GM23338 (cell line): ENCODE data around the gene PEX13. TPM values are rescaled to one million over a fixed set of nuclear protein-coding genes. Genes with fewer than 3 reads are reported as not detected.

Experiments used
- ATAC-seq: fragments of 200-7000 bp; cut with Tn5 transposase; 3 replicates; pipeline ENCODE4 v1.9.1; 2020
- DNase-seq: peaks from one replicate; pipeline ENCODE4 v3.0.0-alpha.2; 2015; ENCODE audit warnings: low spot score
- H2AFZ ChIP-seq: fragments of 200-600 bp; sonication (generic); 2 replicates; pipeline ENCODE4 v1.8.0; 2016; ENCODE audit warnings: antibody characterized with exemption, mild to moderate bottlenecking, moderate library complexity
- H3F3A ChIP-seq: fragments of 200-600 bp; sonication (generic); replicated peaks from 2 replicates; pipeline ENCODE4 v1.8.0; 2017; ENCODE audit warnings: antibody characterized with exemption, mixed run types, low read depth
- H3K27ac ChIP-seq: fragments of 200-600 bp; sonication (generic); 2 replicates; pipeline ENCODE4 v1.6.1; 2016; ENCODE audit warnings: low read depth
- H3K27me3 ChIP-seq: fragments of 200-600 bp; sonication (generic); 2 replicates; pipeline ENCODE4 v1.8.0; 2016; ENCODE audit warnings: mild to moderate bottlenecking, mixed run types, moderate library complexity; ENCODE audit not compliant: insufficient read depth
- H3K36me3 ChIP-seq: fragments of 200-600 bp; sonication (generic); 2 replicates; pipeline ENCODE4 v1.8.0; 2016; ENCODE audit warnings: mild to moderate bottlenecking; ENCODE audit not compliant: insufficient read depth
- H3K4me1 ChIP-seq: fragments of 200-600 bp; sonication (generic); 2 replicates; pipeline ENCODE4 v1.8.0; 2016; ENCODE audit warnings: mild to moderate bottlenecking, moderate library complexity; ENCODE audit not compliant: insufficient read depth
- H3K4me2 ChIP-seq: fragments of 200-600 bp; sonication (generic); 2 replicates; pipeline ENCODE4 v1.7.1; 2017; ENCODE audit warnings: mixed run types
- H3K4me3 ChIP-seq: fragments of 200-600 bp; sonication (generic); 2 replicates; pipeline ENCODE4 v1.6.1; 2016; ENCODE audit warnings: mixed run types
- H3K79me2 ChIP-seq: fragments of 200-600 bp; sonication (generic); replicated peaks from 2 replicates; pipeline ENCODE4 v1.8.0; 2017; ENCODE audit warnings: mild to moderate bottlenecking; ENCODE audit not compliant: insufficient read depth
- H3K9me2 ChIP-seq: fragments of 200-600 bp; sonication (generic); 2 replicates; pipeline ENCODE4 v1.8.0; 2017; ENCODE audit not compliant: insufficient read depth
- H4K20me1 ChIP-seq: fragments of 200-600 bp; sonication (generic); replicated peaks from 2 replicates; pipeline ENCODE4 v1.8.0; 2017; ENCODE audit warnings: mild to moderate bottlenecking; ENCODE audit not compliant: insufficient read depth
- H3K27ac Mint-ChIP-seq: 2 replicates; pipeline ENCODE4 v1.8.0; 2020; ENCODE audit warnings: inconsistent platforms, mild to moderate bottlenecking, moderate library complexity, mixed read lengths
- H3K27me3 Mint-ChIP-seq: 3 replicates; pipeline ENCODE4 v1.8.0; 2022; ENCODE audit warnings: low read depth, mild to moderate bottlenecking, moderate library complexity, mixed read lengths, inconsistent platforms; ENCODE audit not compliant: insufficient read depth, poor library complexity
- H3K36me3 Mint-ChIP-seq: 3 replicates; pipeline ENCODE4 v1.8.0; 2021; ENCODE audit warnings: low read depth, mild to moderate bottlenecking, inconsistent platforms, moderate library complexity, mixed read lengths
- H3K4me1 Mint-ChIP-seq: 3 replicates; pipeline ENCODE4 v1.8.0; 2020; ENCODE audit warnings: mild to moderate bottlenecking, inconsistent platforms, mixed read lengths
- H3K4me3 Mint-ChIP-seq: 3 replicates; pipeline ENCODE4 v1.8.0; 2021; ENCODE audit warnings: moderate library complexity, mild to moderate bottlenecking, inconsistent platforms, mixed read lengths
- H3K9me3 Mint-ChIP-seq: 3 replicates; pipeline ENCODE4 v1.8.0; 2020; ENCODE audit warnings: moderate library complexity, mild to moderate bottlenecking, inconsistent platforms, mixed read lengths
- CTCF ChIP-seq, 2 experiments: fragments of 200-600 bp in 1 of 2; sonication (generic) in 1 of 2; conservative IDR thresholded peaks; 2 replicates each; pipeline versions ENCODE4 v1.5.1 to v1.6.1; 2016 to 2017; ENCODE audit warnings: antibody characterized with exemption in 2 of 2, low read depth in 2 of 2, mild to moderate bottlenecking in 2 of 2, moderate library complexity in 1 of 2
- EZH2 ChIP-seq: fragments of 200-600 bp; sonication (generic); IDR thresholded peaks from one replicate; pipeline ENCODE4 v1.8.0; 2017; ENCODE audit warnings: antibody characterized with exemption, mild to moderate bottlenecking, low read depth; ENCODE audit not compliant: unreplicated experiment
- EZH2phosphoT487 ChIP-seq: fragments of 200-600 bp; sonication (generic); IDR thresholded peaks from one replicate; pipeline ENCODE4 v1.8.1; 2018; ENCODE audit warnings: antibody characterized with exemption; ENCODE audit not compliant: unreplicated experiment
- NANOG ChIP-seq: IDR thresholded peaks from 2 replicates; pipeline ENCODE4 v1.6.1; 2016; ENCODE audit warnings: antibody characterized with exemption, borderline replicate concordance
- POLR2AphosphoS5 ChIP-seq: IDR thresholded peaks from 2 replicates; pipeline ENCODE4 v1.6.1; 2016; ENCODE audit warnings: antibody characterized with exemption, low read depth
- ZNF114 ChIP-seq: fragments of 250-450 bp; sonication (Bioruptor Pico); IDR thresholded peaks from 2 replicates; pipeline ENCODE4 v1.5.0; 2020; ENCODE audit warnings: mild to moderate bottlenecking, moderate library complexity
- ZNF331 ChIP-seq: fragments of 250-450 bp; sonication (Bioruptor Pico); IDR thresholded peaks from 2 replicates; pipeline ENCODE4 v1.5.0; 2020; ENCODE audit warnings: low read depth, mild to moderate bottlenecking, moderate library complexity
- ZNF462 ChIP-seq: fragments of 250-450 bp; sonication (Bioruptor Pico); IDR thresholded peaks from 2 replicates; pipeline ENCODE4 v1.5.0; 2020; ENCODE audit warnings: mild to moderate bottlenecking, moderate library complexity
- polyA plus RNA-seq: library from polyadenylated mRNA; unstranded; fragments of >200 nt; fragmentation: Nextera tagmentation; extraction: Ambion mirVana; gene quantifications from 2 replicates; pipeline ENCODE4 v1.2.1, GENCODE V29; 2016
- total RNA-seq: library from RNA; depleted of rRNA; stranded (reverse); fragments of >200 nt; shearing (Covaris generic); gene quantifications from 2 replicates; pipeline ENCODE4 v1.2.3, GENCODE V29; 2014

The PEX13 gene
- total and polyA plus RNA-seq, 2 experiments from 2014 or later, result 15.8 to 29.2 TPM

- DNase-seq, result no peak
- Histone ChIP-seq H3K9me2 (no peaks in the 10 kb centered on the region), H3K27ac (no peak overlapping the region), H3K4me3 (no peak overlapping the region), H3K4me2 (no peak overlapping the region), H3K79me2 (peaks cover 16% of the 10 kb centered on the region), H3K27me3 (no peaks in the 10 kb centered on the region), H3K36me3 (no peaks in the 10 kb centered on the region), H2AFZ (no peak overlapping the region), H3K4me1 (peaks cover 14% of the 10 kb centered on the region), H4K20me1 (no peaks in the 10 kb centered on the region), H3F3A (no peaks in the 10 kb centered on the region)
- no peak overlapping the region for H3K4me3 Mint-ChIP-seq
- H3K4me1 Mint-ChIP-seq, result peaks cover 12% of the 10 kb centered on the region
- TF ChIP-seq EZH2, result no peak
- no peak for TF ChIP-seq NANOG
- no peak for TF ChIP-seq ZNF462 (CRISPR knock-in tag)
- TF ChIP-seq CTCF (conservative IDR thresholded peaks at IDR 0.05; ENCODE audit: low read depth in 2 of 2), result no peak
- TF ChIP-seq ZNF331, result no peak
- TF ChIP-seq EZH2phosphoT487, result no peak
- no peak for TF ChIP-seq POLR2AphosphoS5
- no peak for TF ChIP-seq ZNF114 (CRISPR knock-in tag)
- no peak overlapping the region for H3K27ac Mint-ChIP-seq
- ATAC-seq, result no peak
- peaks cover 4% of the 10 kb centered on the region for H3K27me3 Mint-ChIP-seq
- H3K36me3 Mint-ChIP-seq, result no peaks in the 10 kb centered on the region
- no peaks in the 10 kb centered on the region for H3K9me3 Mint-ChIP-seq
Observed at GRCh38 chr2:61014763-61015162, 2.8 kb upstream of the PEX13 start.
